Measurements from ENCODE around the gene ANKRD39.

Gene ANKRD39

DNA sequence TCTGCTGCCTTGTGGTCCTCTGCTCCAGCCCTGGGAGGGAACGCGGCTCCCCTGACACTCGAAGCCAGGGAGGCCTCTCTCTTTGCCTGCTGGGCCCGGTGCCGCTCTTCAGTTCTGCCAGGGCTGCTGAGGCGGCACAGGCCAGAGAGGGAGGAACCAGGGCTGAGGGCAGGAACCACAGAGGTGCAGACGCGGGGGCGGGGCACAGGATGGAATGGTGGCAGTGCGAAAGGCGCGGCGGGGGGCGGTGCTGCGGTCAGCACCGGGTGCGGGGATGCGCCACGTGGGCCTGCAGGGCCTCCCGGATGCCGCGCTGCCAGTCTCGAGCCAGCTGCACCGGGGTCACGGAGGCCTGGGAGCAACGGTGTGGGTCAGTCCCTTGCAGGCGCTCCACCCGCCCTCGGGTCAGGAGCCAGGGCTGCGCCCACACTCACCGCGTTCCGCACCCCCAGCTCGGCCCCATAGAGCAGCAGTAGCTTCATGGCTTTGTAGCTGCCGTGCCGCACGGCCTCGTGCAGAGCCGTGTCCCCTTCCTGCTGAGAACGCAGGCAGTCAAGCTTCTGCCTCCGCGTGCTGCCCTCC, 18.4 kb downstream of the ANKRD39 start:
- WGBS (ENCODE audit: insufficient coverage, insufficient read length), result no CpG with 5 or more reads among the region's 42 CpGs
- H3K36me3 ChIP-seq (ENCODE audit: control insufficient read depth, insufficient read depth, low read length), result no peaks in the 10 kb centered on the region; the same call in none of the 2 replicates
- no peaks in the 10 kb centered on the region for H3K27me3 ChIP-seq (ENCODE audit: control insufficient read depth, insufficient read depth, low read length)
- no peak for DNase-seq (ENCODE audit: low read depth, low spot score)
- peaks cover 2% of the 10 kb centered on the region; the same call in 1 of the 2 replicates for H3K4me1 ChIP-seq (ENCODE audit: control insufficient read depth, insufficient read depth, low read length)
- no peak overlapping the region for H3K4me3 ChIP-seq (ENCODE audit: low read length)
- no peaks in the 10 kb centered on the region for H3K9me3 ChIP-seq (ENCODE audit: control insufficient read depth, insufficient read depth, low read length)
- no peak overlapping the region for H3K27ac ChIP-seq (ENCODE audit: low read length)

DNA sequence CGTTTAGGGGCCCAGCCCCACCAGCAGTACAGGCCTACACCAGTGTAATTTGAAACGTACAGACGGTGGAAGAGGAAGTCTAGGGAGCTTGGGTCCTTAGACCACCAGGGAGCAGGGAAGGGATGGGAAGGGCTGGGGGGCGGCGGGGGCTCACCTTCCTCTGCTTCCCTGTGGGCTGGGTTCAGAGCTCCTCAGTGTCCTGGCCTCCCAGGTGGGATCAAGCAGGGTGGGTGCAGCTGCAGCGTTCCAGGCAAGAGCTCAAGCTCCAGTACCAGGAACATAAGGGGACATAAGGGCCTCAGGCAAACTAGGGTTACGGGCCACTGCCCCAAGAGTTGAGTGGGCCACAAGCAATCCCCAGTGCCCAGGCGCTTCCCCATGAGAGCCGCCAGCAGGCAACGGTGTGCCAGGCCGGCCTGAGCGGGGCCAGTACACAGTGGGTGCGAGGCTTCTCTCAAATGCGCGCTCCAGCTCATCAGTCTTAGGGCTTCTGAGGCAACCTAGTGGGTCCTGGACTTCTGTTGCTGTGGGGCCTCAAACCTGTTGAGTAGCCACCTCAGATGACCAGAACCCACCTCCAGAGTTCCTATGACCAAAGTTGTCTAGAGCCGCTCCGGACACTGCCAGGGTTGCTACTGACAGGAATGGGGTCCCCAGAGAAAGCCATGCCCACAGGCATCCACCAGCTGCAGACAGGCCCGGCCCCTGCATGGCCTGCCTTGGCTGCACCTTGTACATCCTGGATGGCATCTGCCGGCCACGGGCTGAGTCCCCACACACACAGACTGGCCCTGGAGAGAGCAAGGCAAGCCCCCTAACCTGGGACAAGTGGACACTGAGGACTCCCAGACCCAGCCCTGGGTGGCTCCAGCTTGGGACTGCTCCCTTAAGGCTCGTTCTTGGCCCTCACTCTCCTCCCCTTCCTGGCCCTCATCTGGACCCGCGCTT, 19.2 kb downstream of the ANKRD39 start:
- Histone ChIP-seq H3K9me3 (ENCODE audit: control insufficient read depth, insufficient read depth, low read length) (no peaks in the 10 kb centered on the region), H3K27ac (ENCODE audit: low read length) (no peak overlapping the region), H3K27me3 (ENCODE audit: control insufficient read depth, insufficient read depth, low read length) (no peaks in the 10 kb centered on the region), H3K4me1 (ENCODE audit: control insufficient read depth, insufficient read depth, low read length) (peaks cover 2% of the 10 kb centered on the region; the same call in 1 of the 2 replicates), H3K36me3 (ENCODE audit: control insufficient read depth, insufficient read depth, low read length) (no peaks in the 10 kb centered on the region; the same call in none of the 2 replicates), H3K4me3 (ENCODE audit: low read length) (no peak overlapping the region)
- no peak for DNase-seq (ENCODE audit: low read depth, low spot score)
- no CpG with 5 or more reads among the region's 23 CpGs for WGBS (ENCODE audit: insufficient coverage, insufficient read length)

DNA sequence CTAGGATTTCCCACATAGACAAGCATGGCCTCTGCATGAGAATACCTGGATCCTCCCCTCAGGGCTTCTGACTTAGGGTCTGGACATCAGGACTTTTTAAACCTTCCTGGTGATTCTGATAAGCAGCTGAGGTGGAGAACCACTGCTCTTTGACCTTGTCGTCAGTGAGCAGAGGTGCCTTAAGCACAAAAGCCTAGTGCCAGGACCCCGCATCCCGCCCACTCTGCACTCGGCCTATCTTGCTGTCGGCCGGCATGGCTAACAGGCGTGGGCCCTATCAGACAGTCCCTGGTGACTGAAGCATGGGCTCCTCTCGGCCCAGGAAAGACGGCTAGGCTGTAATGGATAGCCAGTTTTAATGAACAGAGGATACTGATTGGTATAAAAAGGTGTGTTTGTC, 20.2 kb downstream of the ANKRD39 start:
- no peaks in the 10 kb centered on the region for H3K27me3 ChIP-seq (ENCODE audit: control insufficient read depth, insufficient read depth, low read length)
- no peak for DNase-seq (ENCODE audit: low read depth, low spot score)
- no peaks in the 10 kb centered on the region; the same call in none of the 2 replicates for H3K36me3 ChIP-seq (ENCODE audit: control insufficient read depth, insufficient read depth, low read length)
- peaks cover 1% of the 10 kb centered on the region; the same call in 1 of the 2 replicates for H3K4me1 ChIP-seq (ENCODE audit: control insufficient read depth, insufficient read depth, low read length)
- no peak overlapping the region for H3K27ac ChIP-seq (ENCODE audit: low read length)
- WGBS (ENCODE audit: insufficient coverage, insufficient read length), result no CpG with 5 or more reads among the region's 9 CpGs
- H3K4me3 ChIP-seq (ENCODE audit: low read length), result no peak overlapping the region
- H3K9me3 ChIP-seq (ENCODE audit: control insufficient read depth, insufficient read depth, low read length), result no peaks in the 10 kb centered on the region

DNA sequence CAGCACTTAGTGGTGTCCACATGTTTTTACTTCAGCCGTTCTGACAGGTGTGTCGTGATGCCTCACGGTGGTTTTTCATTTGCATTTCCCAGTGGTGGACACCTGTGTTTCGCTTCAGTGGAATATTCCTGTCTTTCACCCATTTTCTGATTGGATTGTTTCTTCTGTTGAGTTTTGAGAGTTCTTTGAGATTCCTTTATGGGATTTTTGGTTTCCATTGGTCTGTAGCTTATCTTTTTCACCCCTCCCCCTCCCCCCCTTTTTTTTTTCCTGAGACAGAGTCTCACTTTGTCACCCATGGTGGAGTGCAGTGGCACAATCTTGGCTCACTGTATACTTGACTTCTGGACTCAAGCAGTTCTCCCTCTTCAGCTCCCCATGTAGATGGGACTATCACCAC, 22.0 kb downstream of the ANKRD39 start:
- no peaks in the 10 kb centered on the region for H3K4me1 ChIP-seq (ENCODE audit: control insufficient read depth, insufficient read depth, low read length)
- H3K27me3 ChIP-seq (ENCODE audit: control insufficient read depth, insufficient read depth, low read length), result no peaks in the 10 kb centered on the region
- no peaks in the 10 kb centered on the region for H3K9me3 ChIP-seq (ENCODE audit: control insufficient read depth, insufficient read depth, low read length)
- peaks cover 2% of the 10 kb centered on the region for H3K36me3 ChIP-seq (ENCODE audit: control insufficient read depth, insufficient read depth, low read length)
- WGBS (ENCODE audit: insufficient coverage, insufficient read length), result no CpG with 5 or more reads among the region's 4 CpGs
- H3K27ac ChIP-seq (ENCODE audit: low read length), result no peak overlapping the region
- DNase-seq (ENCODE audit: low read depth, low spot score), result no peak
- H3K4me3 ChIP-seq (ENCODE audit: low read length), result no peak overlapping the region

DNA sequence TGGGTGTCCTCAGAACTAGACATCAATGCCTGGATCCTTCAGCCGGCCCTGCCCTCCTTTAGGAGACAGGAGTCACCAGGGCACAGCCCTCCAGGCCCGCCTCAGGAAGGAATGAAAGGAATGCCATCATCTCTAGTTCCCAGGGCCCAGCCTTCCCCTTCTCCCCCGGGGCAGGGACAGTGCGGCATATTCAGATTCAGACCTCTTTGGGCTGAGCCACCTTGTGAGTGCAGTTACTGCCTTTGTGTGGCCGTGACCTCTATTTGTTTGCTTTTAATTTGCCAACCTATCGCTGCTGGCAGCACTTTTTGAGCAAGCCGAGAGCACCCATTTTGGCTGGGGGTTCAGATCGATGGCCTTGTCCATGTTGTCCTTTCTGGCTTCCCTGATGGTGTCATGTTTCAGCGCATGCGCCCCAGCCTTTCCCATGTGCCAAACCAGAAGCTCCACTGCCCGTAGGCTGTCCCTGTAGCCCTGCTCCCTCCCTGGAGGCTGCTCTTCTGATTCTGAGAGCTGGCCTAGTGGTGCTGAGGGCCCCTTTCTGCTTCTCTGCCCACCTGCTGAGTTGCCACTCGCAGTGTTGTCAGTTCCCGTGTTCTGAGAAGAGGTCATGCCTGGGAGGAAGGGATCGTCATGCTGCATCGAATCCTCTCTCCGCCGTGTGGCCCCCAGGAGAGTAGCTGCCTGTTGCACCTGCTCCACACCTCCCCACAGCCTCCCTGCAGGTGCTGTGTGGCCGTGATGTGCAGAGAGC, 24.9 kb downstream of the ANKRD39 start:
- no peaks in the 10 kb centered on the region for H3K9me3 ChIP-seq (ENCODE audit: control insufficient read depth, insufficient read depth, low read length)
- no peaks in the 10 kb centered on the region for H3K27me3 ChIP-seq (ENCODE audit: control insufficient read depth, insufficient read depth, low read length)
- no peak overlapping the region for H3K27ac ChIP-seq (ENCODE audit: low read length)
- no CpG with 5 or more reads among the region's 18 CpGs for WGBS (ENCODE audit: insufficient coverage, insufficient read length)
- H3K4me1 ChIP-seq (ENCODE audit: control insufficient read depth, insufficient read depth, low read length), result no peaks in the 10 kb centered on the region
- peak; percentile 68 for DNase-seq (ENCODE audit: low read depth, low spot score)
- H3K4me3 ChIP-seq (ENCODE audit: low read length), result no peak overlapping the region; the same call in 1 of the 2 replicates
- H3K36me3 ChIP-seq (ENCODE audit: control insufficient read depth, insufficient read depth, low read length), result peaks cover 18% of the 10 kb centered on the region

DNA sequence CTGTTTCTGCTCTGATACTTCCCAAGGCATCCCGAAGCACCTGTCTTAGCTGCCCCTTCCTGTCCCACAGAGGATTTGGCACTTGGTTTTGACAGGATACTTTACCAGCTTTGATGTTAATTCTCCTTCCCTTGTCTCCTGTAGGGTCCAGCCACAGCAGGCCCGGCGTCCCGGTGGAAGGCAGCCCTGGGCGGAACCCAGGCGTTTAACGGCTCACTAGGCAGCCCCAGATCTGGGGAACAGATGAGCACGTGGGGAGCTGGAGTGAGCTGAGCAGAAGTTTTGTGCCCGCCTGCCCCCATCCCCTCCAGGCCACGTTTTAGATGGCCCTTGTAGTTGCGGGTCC, 25.4 kb downstream of the ANKRD39 start:
- no peak for DNase-seq (ENCODE audit: low read depth, low spot score)
- Histone ChIP-seq H3K27ac (ENCODE audit: low read length) (no peak overlapping the region), H3K4me1 (ENCODE audit: control insufficient read depth, insufficient read depth, low read length) (no peaks in the 10 kb centered on the region), H3K4me3 (ENCODE audit: low read length) (no peak overlapping the region), H3K9me3 (ENCODE audit: control insufficient read depth, insufficient read depth, low read length) (no peaks in the 10 kb centered on the region), H3K36me3 (ENCODE audit: control insufficient read depth, insufficient read depth, low read length) (peaks cover 23% of the 10 kb centered on the region), H3K27me3 (ENCODE audit: control insufficient read depth, insufficient read depth, low read length) (no peaks in the 10 kb centered on the region)
- no CpG with 5 or more reads among the region's 11 CpGs for WGBS (ENCODE audit: insufficient coverage, insufficient read length)

DNA sequence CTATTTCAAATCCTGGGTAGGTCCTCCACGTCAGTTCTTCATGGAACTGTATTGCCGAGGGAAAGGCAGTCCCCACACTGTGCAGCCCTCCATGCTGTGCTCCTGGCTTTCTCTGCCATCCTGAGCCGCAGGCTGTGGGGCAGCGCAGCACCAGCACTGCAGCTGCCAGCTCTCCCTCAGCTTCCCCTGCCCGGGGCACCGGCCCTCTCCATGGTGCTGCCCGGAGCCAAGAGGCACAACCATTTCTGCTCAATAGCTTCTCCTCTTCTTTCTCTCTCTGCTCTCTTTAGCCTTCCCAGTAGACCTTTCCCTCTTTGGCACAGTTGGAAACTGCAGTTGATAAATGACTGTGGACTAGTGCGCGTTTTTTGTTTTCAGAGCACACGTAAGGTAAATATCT, 26.1 kb downstream of the ANKRD39 start:
- H3K36me3 ChIP-seq (ENCODE audit: control insufficient read depth, insufficient read depth, low read length), result peaks cover 27% of the 10 kb centered on the region
- no peak overlapping the region for H3K4me3 ChIP-seq (ENCODE audit: low read length)
- H3K27me3 ChIP-seq (ENCODE audit: control insufficient read depth, insufficient read depth, low read length), result no peaks in the 10 kb centered on the region
- DNase-seq (ENCODE audit: low read depth, low spot score), result no peak
- WGBS (ENCODE audit: insufficient coverage, insufficient read length), result no CpG with 5 or more reads among the region's 10 CpGs
- H3K4me1 ChIP-seq (ENCODE audit: control insufficient read depth, insufficient read depth, low read length), result no peaks in the 10 kb centered on the region
- H3K27ac ChIP-seq (ENCODE audit: low read length), result no peak overlapping the region
- H3K9me3 ChIP-seq (ENCODE audit: control insufficient read depth, insufficient read depth, low read length), result no peaks in the 10 kb centered on the region

DNA sequence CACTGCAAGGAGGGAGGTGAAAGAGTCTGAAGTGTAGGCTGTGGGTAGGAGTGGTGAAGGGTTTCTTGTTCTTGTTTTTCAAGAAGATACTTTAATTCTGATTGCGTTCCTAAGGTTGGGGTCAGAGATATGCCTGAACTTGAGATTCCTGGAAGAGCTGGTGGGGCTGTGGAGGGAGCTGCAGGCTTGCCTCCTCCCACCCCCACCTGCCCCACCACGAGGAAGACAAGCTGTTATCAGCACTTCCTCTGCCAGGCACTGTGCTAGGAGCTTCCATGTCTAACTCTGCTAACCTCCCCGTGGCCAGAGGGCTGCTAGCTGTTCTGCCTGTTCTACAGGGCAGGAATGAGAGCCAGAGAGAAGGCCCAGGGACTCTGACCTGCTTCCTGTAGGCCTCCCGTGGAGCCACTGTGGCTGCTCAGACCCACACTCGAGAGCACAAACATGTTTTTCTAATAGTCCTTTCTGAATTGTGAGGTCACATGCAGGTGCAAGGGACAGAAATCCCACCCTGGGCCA, 27.7 kb downstream of the ANKRD39 start:
- DNase-seq (ENCODE audit: low read depth, low spot score), result no peak
- Histone ChIP-seq H3K4me3 (ENCODE audit: low read length) (no peak overlapping the region), H3K36me3 (ENCODE audit: control insufficient read depth, insufficient read depth, low read length) (peaks cover 34% of the 10 kb centered on the region), H3K27ac (ENCODE audit: low read length) (no peak overlapping the region), H3K27me3 (ENCODE audit: control insufficient read depth, insufficient read depth, low read length) (no peaks in the 10 kb centered on the region), H3K4me1 (ENCODE audit: control insufficient read depth, insufficient read depth, low read length) (no peaks in the 10 kb centered on the region), H3K9me3 (ENCODE audit: control insufficient read depth, insufficient read depth, low read length) (no peaks in the 10 kb centered on the region)
- no CpG with 5 or more reads among the region's 5 CpGs for WGBS (ENCODE audit: insufficient coverage, insufficient read length)

DNA sequence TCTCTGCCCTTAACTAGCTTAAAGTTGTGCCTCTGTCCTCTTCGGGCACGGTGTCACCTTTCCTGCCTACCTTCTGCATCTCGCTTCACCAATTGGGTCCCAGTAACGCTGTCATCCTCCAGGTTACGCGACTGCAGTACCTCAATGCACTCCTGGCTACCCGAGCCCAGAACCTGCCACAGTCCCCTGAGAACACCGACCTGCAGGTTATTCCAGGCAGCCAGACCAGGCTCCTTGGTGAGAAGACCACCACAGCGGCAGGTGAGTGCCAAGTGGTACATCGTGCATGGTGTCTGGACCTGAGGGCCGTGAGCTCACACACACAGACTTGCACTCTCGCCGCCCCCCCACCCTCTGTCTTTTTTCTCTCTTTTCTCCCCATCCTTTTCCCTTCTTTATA, 28.9 kb downstream of the ANKRD39 start:
- Histone ChIP-seq H3K4me1 (ENCODE audit: control insufficient read depth, insufficient read depth, low read length) (no peaks in the 10 kb centered on the region), H3K27me3 (ENCODE audit: control insufficient read depth, insufficient read depth, low read length) (no peaks in the 10 kb centered on the region), H3K4me3 (ENCODE audit: low read length) (no peak overlapping the region), H3K9me3 (ENCODE audit: control insufficient read depth, insufficient read depth, low read length) (no peaks in the 10 kb centered on the region), H3K36me3 (ENCODE audit: control insufficient read depth, insufficient read depth, low read length) (peaks cover 36% of the 10 kb centered on the region), H3K27ac (ENCODE audit: low read length) (no peak overlapping the region)
- WGBS (ENCODE audit: insufficient coverage, insufficient read length), result no CpG with 5 or more reads among the region's 13 CpGs
- no peak for DNase-seq (ENCODE audit: low read depth, low spot score)

DNA sequence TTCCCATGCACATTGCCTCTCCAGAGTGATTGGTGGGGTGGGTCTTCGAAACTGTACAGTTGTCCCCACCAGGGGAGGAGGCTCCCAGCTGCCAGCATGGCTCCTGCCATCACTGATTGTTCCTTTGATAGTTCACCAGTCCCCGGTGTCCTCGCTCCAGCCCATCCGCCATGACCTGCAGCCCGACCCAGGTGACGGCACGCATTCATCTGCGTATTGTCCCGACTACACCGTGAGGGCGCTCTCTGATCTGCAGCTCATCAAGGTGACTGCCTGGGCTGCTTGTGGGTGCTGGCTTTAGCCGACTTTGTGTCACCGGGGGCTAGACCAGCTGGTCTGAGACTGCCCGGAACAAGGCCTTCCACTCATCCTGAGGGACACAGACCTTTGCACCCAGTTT, 29.4 kb downstream of the ANKRD39 start:
- Histone ChIP-seq H3K9me3 (ENCODE audit: control insufficient read depth, insufficient read depth, low read length) (no peaks in the 10 kb centered on the region), H3K4me3 (ENCODE audit: low read length) (no peak overlapping the region), H3K36me3 (ENCODE audit: control insufficient read depth, insufficient read depth, low read length) (peaks cover 36% of the 10 kb centered on the region), H3K4me1 (ENCODE audit: control insufficient read depth, insufficient read depth, low read length) (no peaks in the 10 kb centered on the region), H3K27ac (ENCODE audit: low read length) (no peak overlapping the region), H3K27me3 (ENCODE audit: control insufficient read depth, insufficient read depth, low read length) (no peaks in the 10 kb centered on the region)
- no peak for DNase-seq (ENCODE audit: low read depth, low spot score)
- WGBS (ENCODE audit: insufficient coverage, insufficient read length), result no CpG with 5 or more reads among the region's 14 CpGs

Data from iPS DF 6.9 (cell line).